Measurements from ENCODE around the gene IFT27.

GRCh38 chr22:36741968-36742367 lies 34.0 kb downstream of the IFT27 start:
- TF ChIP-seq, protein P1, sequence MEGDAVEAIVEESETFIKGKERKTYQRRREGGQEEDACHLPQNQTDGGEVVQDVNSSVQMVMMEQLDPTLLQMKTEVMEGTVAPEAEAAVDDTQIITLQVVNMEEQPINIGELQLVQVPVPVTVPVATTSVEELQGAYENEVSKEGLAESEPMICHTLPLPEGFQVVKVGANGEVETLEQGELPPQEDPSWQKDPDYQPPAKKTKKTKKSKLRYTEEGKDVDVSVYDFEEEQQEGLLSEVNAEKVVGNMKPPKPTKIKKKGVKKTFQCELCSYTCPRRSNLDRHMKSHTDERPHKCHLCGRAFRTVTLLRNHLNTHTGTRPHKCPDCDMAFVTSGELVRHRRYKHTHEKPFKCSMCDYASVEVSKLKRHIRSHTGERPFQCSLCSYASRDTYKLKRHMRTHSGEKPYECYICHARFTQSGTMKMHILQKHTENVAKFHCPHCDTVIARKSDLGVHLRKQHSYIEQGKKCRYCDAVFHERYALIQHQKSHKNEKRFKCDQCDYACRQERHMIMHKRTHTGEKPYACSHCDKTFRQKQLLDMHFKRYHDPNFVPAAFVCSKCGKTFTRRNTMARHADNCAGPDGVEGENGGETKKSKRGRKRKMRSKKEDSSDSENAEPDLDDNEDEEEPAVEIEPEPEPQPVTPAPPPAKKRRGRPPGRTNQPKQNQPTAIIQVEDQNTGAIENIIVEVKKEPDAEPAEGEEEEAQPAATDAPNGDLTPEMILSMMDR (IDR thresholded peaks at IDR 0.05): no peak
- no peak for TF ChIP-seq ZFX (IDR thresholded peaks at IDR 0.05; ENCODE audit: borderline replicate concordance)
